OCI-LY7 (cell line): ENCODE measurements around the gene TRIM56. TPM values are rescaled to one million over a fixed set of nuclear protein-coding genes. Genes with fewer than 3 reads are reported as not detected.
"Not testable (repeated sequence)": the region's sequence is repeated elsewhere in the genome, so short reads cannot be mapped to it uniquely, and the experiment has no call there.

ENCODE experiments used
- BruUV-seq: library from RNA; stranded (reverse); fragments of 400-500 nt; replicated peaks from 2 replicates; lab custom pipeline; 2021; lab: Mats Ljungman, UMichigan
- CTCF ChIA-PET: fragments of 300-600 bp; sonication (Branson Sonifier 250); formaldehyde crosslinking; loops from one replicate; lab custom pipeline; 2022; ENCODE audit warnings: antibody characterized with exemption; ENCODE audit not compliant: unreplicated experiment; lab: Charles Lee
- POLR2A ChIA-PET: fragments of 300-600 bp; sonication (Branson Sonifier 250); formaldehyde crosslinking; loops from one replicate; lab custom pipeline; 2022; ENCODE audit warnings: antibody characterized with exemption; lab: Charles Lee
- DNase-seq: peaks from one replicate; pipeline ENCODE4 v3.0.0-alpha.2; 2015; ENCODE audit warnings: low spot score
- H2AFZ ChIP-seq: fragments of 200-600 bp; sonication (generic), shearing (Covaris generic); 2 replicates; pipeline ENCODE4 v1.6.1; 2014; ENCODE audit warnings: mild to moderate bottlenecking, antibody characterized with exemption, low read length, moderate library complexity
- H3K27ac ChIP-seq: fragments of 200-600 bp; sonication (generic); 2 replicates; pipeline ENCODE4 v1.5.1; 2014; ENCODE audit warnings: mixed run types, low read depth, mild to moderate bottlenecking, moderate library complexity, low read length, inconsistent platforms; ENCODE audit not compliant: poor library complexity, severe bottlenecking
- H3K36me3 ChIP-seq: fragments of 200-600 bp; sonication (generic); 2 replicates; pipeline ENCODE4 v1.6.1; 2014; ENCODE audit warnings: mild to moderate bottlenecking, antibody characterized with exemption, low read length, moderate library complexity, mixed read lengths; ENCODE audit not compliant: insufficient read depth
- H3K4me1 ChIP-seq: fragments of 200-600 bp; sonication (generic); 2 replicates; pipeline ENCODE4 v1.5.1; 2014; ENCODE audit warnings: mild to moderate bottlenecking, low read length; ENCODE audit not compliant: insufficient read depth, poor library complexity, severe bottlenecking
- H3K4me2 ChIP-seq: fragments of 200-600 bp; sonication (generic); 2 replicates; pipeline ENCODE4 v1.6.1; 2014; ENCODE audit warnings: mild to moderate bottlenecking, low read length
- H3K4me3 ChIP-seq: fragments of 200-600 bp; sonication (generic); 2 replicates; pipeline ENCODE4 v1.5.1; 2014; ENCODE audit warnings: mild to moderate bottlenecking, low read depth, low read length; ENCODE audit not compliant: poor library complexity, severe bottlenecking
- H3K79me2 ChIP-seq: fragments of 200-600 bp; sonication (generic); 2 replicates; pipeline ENCODE4 v1.6.1; 2016; ENCODE audit warnings: low read depth, mild to moderate bottlenecking, low read length, moderate library complexity, mixed read lengths; ENCODE audit not compliant: insufficient read depth
- H3K9me2 ChIP-seq: fragments of 200-600 bp; sonication (generic); 2 replicates; pipeline ENCODE4 v1.6.1; 2016; ENCODE audit warnings: mild to moderate bottlenecking, low read length, mixed read lengths; ENCODE audit not compliant: insufficient read depth
- H3K9me3 ChIP-seq: fragments of 200-600 bp; sonication (generic); 2 replicates; pipeline ENCODE4 v1.6.1; 2014; ENCODE audit warnings: mild to moderate bottlenecking, mixed run types, low read length, mixed read lengths
- H4K20me1 ChIP-seq: fragments of 200-600 bp; sonication (generic); 2 replicates; pipeline ENCODE4 v1.6.1; 2014; ENCODE audit warnings: mild to moderate bottlenecking, antibody characterized with exemption, low read length, moderate library complexity, mixed read lengths; ENCODE audit not compliant: insufficient read depth
- CTCF ChIP-seq: fragments of 200-600 bp; sonication (generic); conservative IDR thresholded peaks from 2 replicates; pipeline ENCODE4 v1.5.1; 2014; ENCODE audit warnings: mild to moderate bottlenecking, antibody characterized with exemption, low read length, moderate library complexity, mixed read lengths
- EZH2phosphoT487 ChIP-seq: fragments of 200-600 bp; sonication (generic); IDR thresholded peaks from 2 replicates; pipeline ENCODE4 v1.6.1; 2018; ENCODE audit warnings: low read depth, borderline replicate concordance, mild to moderate bottlenecking, mixed run types, antibody characterized with exemption, low read length, moderate library complexity, mixed read lengths
- intact Hi-C: fragments of 100-400 bp; cut with micrococcal nuclease; formaldehyde crosslinking; loops from one replicate; pipeline ENCODE4 v1.10.0; 2022; ENCODE audit not compliant: unreplicated experiment
- total RNA-seq, 2 experiments: library from RNA; depleted of rRNA in 1 of 2; stranded (reverse); fragments of >200 nt in 1 of 2; shearing (Covaris generic) in 1 of 2; gene quantifications; 2 replicates each; pipeline ENCODE4 v1.2.3, GENCODE V29; 2014 to 2022

Gene TRIM56
- total RNA-seq, 2 experiments from 2014 or later, result 15.6 to 47.3 TPM

- Histone ChIP-seq H3K79me2 (peaks cover 21% of the 10 kb centered on the region), H3K4me1 (peaks cover 20% of the 10 kb centered on the region)
Measured at GRCh38 chr7:101088858-101089529, 3.7 kb downstream of the TRIM56 start.

GRCh38 chr7:101089876-101090275 lies 4.6 kb downstream of the TRIM56 start:
- Histone ChIP-seq H3K9me2 (no peaks in the 10 kb centered on the region), H3K4me1 (peaks cover 15% of the 10 kb centered on the region), H3K4me3 (no peak overlapping the region), H3K79me2 (peaks cover 21% of the 10 kb centered on the region), H4K20me1 (peaks cover 10% of the 10 kb centered on the region; the same call in 1 of the 2 replicates), H3K4me2 (no peak overlapping the region; the same call in 1 of the 2 replicates), H3K36me3 (peaks cover 51% of the 10 kb centered on the region), H3K27ac (no peak overlapping the region), H2AFZ (no peak overlapping the region), H3K9me3 (no peaks in the 10 kb centered on the region)
- CTCF ChIA-PET, result no interaction called here
- TF ChIP-seq CTCF, result no peak
- no peak for TF ChIP-seq EZH2phosphoT487
- no TSS peak for BruUV-seq
- intact Hi-C loops, result loop anchor here (5.0 kb wide), 1 partner anchor 47 kb away; no protein-coding TSS in a partner anchor
- POLR2A ChIA-PET, result interaction anchor here (0.6 kb wide), 1 partner anchor 8 kb away, joined by 4 read pairs; no protein-coding TSS in a partner anchor
- DNase-seq, result no peak

More at GRCh38 chr7:101088858-101089529, 3.7 kb downstream of the TRIM56 start:
- intact Hi-C loops, result loop anchor here (5.0 kb wide), 1 partner anchor 48 kb away; no protein-coding TSS in a partner anchor
- Histone ChIP-seq H3K9me3 (no peaks in the 10 kb centered on the region), H2AFZ (no peak overlapping the region), H4K20me1 (0 out of 2 replicates have a peak, but pooled peaks cover 2% of the 10 kb centered on the region), H3K9me2 (no peaks in the 10 kb centered on the region), H3K4me2 (no peak overlapping the region; the same call in 1 of the 2 replicates), H3K4me3 (no peak overlapping the region), H3K36me3 (peaks cover 50% of the 10 kb centered on the region), H3K27ac (no peak overlapping the region)
- no TSS peak for BruUV-seq
- DNase-seq, result no peak
- ChIA-PET CTCF (no interaction called here), POLR2A (no interaction called here)
- TF ChIP-seq CTCF (no peak), EZH2phosphoT487 (no peak)

- CTCF ChIA-PET, H3K79me2 ChIP-seq, H3K9me2 ChIP-seq, H3K4me2 ChIP-seq, H2AFZ ChIP-seq, POLR2A ChIA-PET, intact Hi-C loops, H3K4me3 ChIP-seq, H3K9me3 ChIP-seq, DNase-seq, BruUV-seq, H3K4me1 ChIP-seq, H3K27ac ChIP-seq: not testable (repeated sequence)
- Histone ChIP-seq H4K20me1 (peaks cover 17% of the 10 kb centered on the region; the same call in 1 of the 2 replicates), H3K36me3 (peaks cover 45% of the 10 kb centered on the region)
Measured at GRCh38 chr7:101092266-101092905, 7.1 kb downstream of the TRIM56 start.
